Activated CD4-positive, CD25-positive, alpha-beta regulatory T cell treated with anti-CD3 and anti-CD28 coated beads, Interleukin-2, amount 50 U/mL, for 24 hours (primary cell): ENCODE data around the gene CNGA4.
"Not testable (repeated sequence)": the region's sequence is repeated elsewhere in the genome, so short reads cannot be mapped to it uniquely, and the experiment has no call there.

Experiments used
- ATAC-seq, 2 donors: fragments of 150-1000 bp; cut with Tn5 transposase; one replicate each; pipeline ENCODE4 v1.10.0; 2021; ENCODE audit warnings: mild to moderate bottlenecking in 1 of 2, moderate library complexity in 1 of 2

CNGA4 gene

GRCh38 chr11:6225896-6226295 lies 13.0 kb upstream of the CNGA4 start:
- ATAC-seq = no peak

GRCh38 chr11:6228520-6228919 lies 10.4 kb upstream of the CNGA4 start:
- ATAC-seq = no peak

- no peak for ATAC-seq
These were observed 9.0 kb upstream of the CNGA4 start for GRCh38 chr11:6229911-6230310.

- no peak for ATAC-seq
These were observed 6.0 kb upstream of the CNGA4 start for GRCh38 chr11:6232899-6233298.

- ATAC-seq = no peak
These were observed 4.9 kb upstream of the CNGA4 start for GRCh38 chr11:6233984-6234386.

GRCh38 chr11:6234387-6235107 lies 4.3 kb upstream of the CNGA4 start, which contains the start of gene FHIP1B:
TSS of gene FHIP1B (minus strand) at chr11:6234636. CDS start at chr11:6224516, 10,120 bp downstream.
- ATAC-seq = peak; percentile 91 to 93

GRCh38 chr11:6237266-6237665 lies 1.6 kb upstream of the CNGA4 start:
- ATAC-seq = no peak

GRCh38 chr11:6237761-6238302 lies 1.1 kb upstream of the CNGA4 start:
- no peak for ATAC-seq

GRCh38 chr11:6240139-6240538 lies 1.2 kb downstream of the CNGA4 start:
- ATAC-seq = no peak

GRCh38 chr11:6240781-6241180 lies 1.9 kb downstream of the CNGA4 start:
- ATAC-seq = no peak

- no peak for ATAC-seq
These were observed 2.4 kb downstream of the CNGA4 start for GRCh38 chr11:6241316-6241715.

GRCh38 chr11:6245536-6245935 lies 6.6 kb downstream of the CNGA4 start:
- no peak for ATAC-seq

- ATAC-seq = no peak
These were observed 9.4 kb downstream of the CNGA4 start for GRCh38 chr11:6248248-6248647.

GRCh38 chr11:6248897-6249296 lies 10.0 kb downstream of the CNGA4 start:
- ATAC-seq = not testable (repeated sequence)

GRCh38 chr11:6249770-6250555 lies 11.1 kb downstream of the CNGA4 start:
- no peak for ATAC-seq

GRCh38 chr11:6251120-6251733 lies 12.3 kb downstream of the CNGA4 start:
- peak; percentile 53 to 62 for ATAC-seq

GRCh38 chr11:6251990-6252473 lies 13.1 kb downstream of the CNGA4 start:
- ATAC-seq = no peak

GRCh38 chr11:6253197-6253596 lies 14.3 kb downstream of the CNGA4 start:
- ATAC-seq = peak in 1 of 2 donors; percentile 38

GRCh38 chr11:6258141-6258540 lies 19.3 kb downstream of the CNGA4 start:
- ATAC-seq = no peak

- no peak for ATAC-seq
These were observed 19.7 kb downstream of the CNGA4 start for GRCh38 chr11:6258571-6259081.

- no peak for ATAC-seq
These were observed 21.4 kb downstream of the CNGA4 start for GRCh38 chr11:6260207-6260726.

- ATAC-seq = no peak
These were observed 24.8 kb downstream of the CNGA4 start for GRCh38 chr11:6263662-6264061.

GRCh38 chr11:6268820-6269219 lies 29.9 kb downstream of the CNGA4 start:
- ATAC-seq = no peak
